Keratinocyte (primary cell): Measurements from ENCODE around the gene C10orf67. TPM values are rescaled to one million over a fixed set of nuclear protein-coding genes. Genes with fewer than 3 reads are reported as not detected.
"Not testable (repeated sequence)": the region's sequence is repeated elsewhere in the genome, so short reads cannot be mapped to it uniquely, and the experiment has no call there.

ENCODE experiments used
- DNase-seq: peaks from one replicate; pipeline ENCODE4 v3.0.0-alpha.2; 2011; ENCODE audit warnings: low read depth, missing footprints, low spot score
- FAIRE-seq: peaks from 2 replicates; lab custom pipeline; 2011; peaks lifted over from hg19 to GRCh38; lab: Jason Lieb, UNC
- H2AFZ ChIP-seq: 2 replicates; pipeline ENCODE4 v1.6.0; 2012; ENCODE audit warnings: low read length, control low read depth, inconsistent platforms; ENCODE audit not compliant: control insufficient read depth
- H3K27ac ChIP-seq: 2 replicates; pipeline ENCODE4 v1.5.1; 2011; ENCODE audit warnings: low read length; ENCODE audit not compliant: control insufficient read depth, insufficient read depth
- H3K27me3 ChIP-seq: 3 replicates; pipeline ENCODE4 v1.6.0; 2011; ENCODE audit warnings: low read length; ENCODE audit not compliant: control insufficient read depth, insufficient read depth; ENCODE audit errors: extremely low read depth
- H3K36me3 ChIP-seq, 2 experiments: 2 replicates in 1 of 2; 3 replicates in 1 of 2; pipeline ENCODE4 v1.5.1; 2011; ENCODE audit warnings: low read length in 2 of 2, mild to moderate bottlenecking in 1 of 2; ENCODE audit not compliant: control insufficient read depth in 2 of 2, insufficient read depth in 2 of 2; ENCODE audit errors: extremely low read depth in 1 of 2
- H3K4me1 ChIP-seq: 3 replicates; pipeline ENCODE4 v1.5.1; 2011; ENCODE audit warnings: low read length; ENCODE audit not compliant: control insufficient read depth, insufficient read depth; ENCODE audit errors: extremely low read depth
- H3K4me2 ChIP-seq: 3 replicates; pipeline ENCODE4 v1.6.0; 2011; ENCODE audit warnings: low read depth, low read length; ENCODE audit not compliant: control insufficient read depth, insufficient read depth; ENCODE audit errors: extremely low read depth
- H3K4me3 ChIP-seq, 3 experiments: fragments of 200-600 bp in 1 of 3; sonication (generic) in 1 of 3; 2 replicates in 2 of 3; 3 replicates in 1 of 3; pipeline ENCODE4 v1.5.1; 2011 to 2016; ENCODE audit warnings: low read length in 3 of 3, mild to moderate bottlenecking in 3 of 3, control low read depth in 2 of 3, inconsistent platforms in 1 of 3, low read depth in 1 of 3, mixed read lengths in 1 of 3, mixed run types in 1 of 3, moderate library complexity in 1 of 3; ENCODE audit not compliant: control insufficient read depth in 2 of 3, insufficient read depth in 2 of 3; ENCODE audit errors: extremely low read depth in 1 of 3
- H3K79me2 ChIP-seq: 2 replicates; pipeline ENCODE4 v1.6.0; 2012; ENCODE audit warnings: low read length; ENCODE audit not compliant: control insufficient read depth, insufficient read depth
- H3K9ac ChIP-seq: 3 replicates; pipeline ENCODE4 v1.6.0; 2011; ENCODE audit warnings: low read length; ENCODE audit not compliant: control insufficient read depth, insufficient read depth; ENCODE audit errors: extremely low read depth
- H3K9me1 ChIP-seq: 3 replicates; pipeline ENCODE4 v1.6.0; 2011; ENCODE audit warnings: low read length; ENCODE audit not compliant: control insufficient read depth, insufficient read depth; ENCODE audit errors: extremely low read depth
- H3K9me3 ChIP-seq: 2 replicates; pipeline ENCODE4 v1.5.1; 2012; ENCODE audit warnings: low read depth, low read length; ENCODE audit not compliant: control insufficient read depth
- H4K20me1 ChIP-seq: 3 replicates; pipeline ENCODE4 v1.6.0; 2011; ENCODE audit warnings: low read length; ENCODE audit not compliant: control insufficient read depth, insufficient read depth; ENCODE audit errors: extremely low read depth
- CTCF ChIP-seq, 3 experiments: IDR thresholded peaks in 1 of 3; conservative IDR thresholded peaks in 1 of 3; optimal IDR thresholded peaks in 1 of 3; 2 replicates in 2 of 3; 3 replicates in 1 of 3; pipeline versions ENCODE3 to v1.5.1; 2011; ENCODE audit warnings: low read length in 3 of 3, mild to moderate bottlenecking in 3 of 3, moderate library complexity in 2 of 3, control low read depth in 1 of 3, inconsistent platforms in 1 of 3; ENCODE audit not compliant: insufficient read depth in 2 of 3; ENCODE audit errors: extremely low read depth in 1 of 3
- EZH2 ChIP-seq: IDR thresholded peaks from one replicate; pipeline ENCODE4 v1.6.1; 2012; ENCODE audit warnings: inconsistent platforms, mild to moderate bottlenecking, low read length, moderate library complexity
- dilution Hi-C: fragments of 300-500 bp; cut with MboI; formaldehyde crosslinking; loops from one replicate; pipeline ENCODE4 v1.7.0; 2020; ENCODE audit warnings: low sequenced_read_pairs; ENCODE audit not compliant: extremely low pct_ligation_motif_present
- polyA plus RNA-seq, 5 experiments: library from polyadenylated mRNA; depleted of rRNA in 3 of 5; stranded (reverse) in 3 of 5; stranded (forward) in 1 of 5; unstranded in 1 of 5; fragments of >200 nt; gene quantifications; 1 replicate in 1 of 5; 2 replicates in 3 of 5; 3 replicates in 1 of 5; pipeline versions ENCODE4 v1.2.1 to v1.2.3, GENCODE V29; 2011 to 2012; ENCODE audit warnings: missing spikeins in 2 of 5, low read depth in 1 of 5, low replicate concordance in 1 of 5

The C10orf67 gene
- polyA plus RNA-seq, 1 donor (not counting 4 experiments of a cell fraction or from before 2014, with no cell fraction given) = 0.26 TPM

GRCh38 chr10:23258516-23258915 is 86.1 kb downstream of the C10orf67 start:
- TF ChIP-seq EZH2 (no peak), CTCF (optimal IDR thresholded peaks at IDR 0.05 in 1 of 3, IDR thresholded peaks at IDR 0.05 in 1 of 3, conservative IDR thresholded peaks at IDR 0.05 in 1 of 3; ENCODE audit: extremely low read depth in 1 of 3, insufficient read depth in 2 of 3, low read length in 3 of 3) (no peak)
- Histone ChIP-seq H4K20me1 (no peaks in the 10 kb centered on the region), H3K9me1 (no peaks in the 10 kb centered on the region), H3K36me3 (no peaks in the 10 kb centered on the region), H3K9ac (no peak overlapping the region), H2AFZ (no peak overlapping the region), H3K27me3 (no peaks in the 10 kb centered on the region), H3K4me2 (no peak overlapping the region), H3K27ac (no peak overlapping the region), H3K4me1 (no peaks in the 10 kb centered on the region), H3K79me2 (no peaks in the 10 kb centered on the region), H3K4me3 (no peak overlapping the region), H3K9me3 (no peaks in the 10 kb centered on the region)
- DNase-seq (no peak), FAIRE-seq (no peak)
- dilution Hi-C loops = no loop called here

GRCh38 chr10:23253780-23254179 is 90.8 kb downstream of the C10orf67 start:
- H4K20me1 ChIP-seq = no peaks in the 10 kb centered on the region
- FAIRE-seq = no peak

GRCh38 chr10:23252859-23253258 is 91.7 kb downstream of the C10orf67 start:
- H3K36me3 ChIP-seq, H4K20me1 ChIP-seq, H3K4me3 ChIP-seq, H3K4me1 ChIP-seq, FAIRE-seq, dilution Hi-C loops, DNase-seq, H3K4me2 ChIP-seq, H3K9me3 ChIP-seq, H3K27ac ChIP-seq, H3K9me1 ChIP-seq, H3K79me2 ChIP-seq, H2AFZ ChIP-seq, H3K27me3 ChIP-seq, H3K9ac ChIP-seq: not testable (repeated sequence)

More at GRCh38 chr10:23253780-23254179, 90.8 kb downstream of the C10orf67 start:
- no peak overlapping the region for H3K27ac ChIP-seq
- no peaks in the 10 kb centered on the region for H3K9me3 ChIP-seq
- no peak overlapping the region for H3K9ac ChIP-seq
- no peaks in the 10 kb centered on the region for H3K79me2 ChIP-seq
- no peak overlapping the region for H2AFZ ChIP-seq
- H3K4me1 ChIP-seq = no peaks in the 10 kb centered on the region
- TF ChIP-seq EZH2 (no peak), CTCF (optimal IDR thresholded peaks at IDR 0.05 in 1 of 3, IDR thresholded peaks at IDR 0.05 in 1 of 3, conservative IDR thresholded peaks at IDR 0.05 in 1 of 3; ENCODE audit: extremely low read depth in 1 of 3, insufficient read depth in 2 of 3, low read length in 3 of 3) (no peak)
- no peak for DNase-seq
- no peaks in the 10 kb centered on the region for H3K36me3 ChIP-seq
- no peak overlapping the region for H3K4me3 ChIP-seq
- no peak overlapping the region for H3K4me2 ChIP-seq
- dilution Hi-C loops = no loop called here
- no peaks in the 10 kb centered on the region for H3K9me1 ChIP-seq
- H3K27me3 ChIP-seq = no peaks in the 10 kb centered on the region

- H3K4me1 ChIP-seq, H3K79me2 ChIP-seq, dilution Hi-C loops, H3K9me1 ChIP-seq, H4K20me1 ChIP-seq, H3K4me2 ChIP-seq, H3K4me3 ChIP-seq, H3K9ac ChIP-seq, H3K36me3 ChIP-seq, FAIRE-seq, H3K27me3 ChIP-seq, H2AFZ ChIP-seq, H3K9me3 ChIP-seq, DNase-seq, H3K27ac ChIP-seq: not testable (repeated sequence)
These were observed 102.8 kb downstream of the C10orf67 start for GRCh38 chr10:23241779-23242178.
